H1 (cell line): ENCODE results near the gene TTLL5. TPM values are rescaled to one million over a fixed set of nuclear protein-coding genes. Genes with fewer than 3 reads are reported as not detected.

Experiments
- ATF2 ChIP-seq: IDR thresholded peaks from 2 replicates; pipeline ENCODE4 v1.6.1; 2012; ENCODE audit warnings: low read length, inconsistent platforms
- RNF2 ChIP-seq: fragments of 200-900, 300-1000 bp; sonication (generic); IDR thresholded peaks from 2 replicates; pipeline ENCODE4 v1.7.1; 2016; ENCODE audit warnings: borderline replicate concordance, low read depth, mild to moderate bottlenecking, antibody characterized with exemption, low read length; ENCODE audit not compliant: poor library complexity, severe bottlenecking; ENCODE audit errors: missing control alignments
- polyA plus RNA-seq, 7 experiments: library from polyadenylated mRNA; depleted of rRNA in 3 of 7; stranded (reverse) in 5 of 7; unstranded in 2 of 7; fragments of >200 nt in 5 of 7; fragments of 200-250 nt in 2 of 7; gene quantifications; 1 replicate in 5 of 7; 2 replicates in 1 of 7; 4 replicates in 1 of 7; pipeline versions ENCODE4 v1.2.1 to v1.2.3, GENCODE V29; 2011 to 2013; ENCODE audit warnings: missing spikeins in 2 of 7, mixed read lengths in 2 of 7
- total RNA-seq: library from RNA; stranded (reverse); fragmentation: NEBNext Ultra II Directional; extraction: Animal tissue kit (Norgen Biotek cat#: 25700); gene quantifications from 2 replicates; pipeline ENCODE4 v1.2.1, GENCODE V29; 2021

TTLL5 gene
- total and polyA plus RNA-seq, 2 of the 8 experiments (the other 6 are each of a cell fraction or from before 2014, with no cell fraction given) = 16.1 to 45.9 TPM

- TF ChIP-seq RNF2 (no peak), ATF2 (no peak)
Observed at GRCh38 chr14:75886636-75887348, 225.7 kb downstream of the TTLL5 start (continued).
